T-helper 2 cell (primary cell): Measurements from ENCODE around the gene TMEM140.

Experiments
- DNase-seq, 5 experiments: peaks; one replicate each; pipeline versions ENCODE4 v3.0.0 to v3.0.0-alpha.2; 2012 to 2022

TMEM140 gene

DNA sequence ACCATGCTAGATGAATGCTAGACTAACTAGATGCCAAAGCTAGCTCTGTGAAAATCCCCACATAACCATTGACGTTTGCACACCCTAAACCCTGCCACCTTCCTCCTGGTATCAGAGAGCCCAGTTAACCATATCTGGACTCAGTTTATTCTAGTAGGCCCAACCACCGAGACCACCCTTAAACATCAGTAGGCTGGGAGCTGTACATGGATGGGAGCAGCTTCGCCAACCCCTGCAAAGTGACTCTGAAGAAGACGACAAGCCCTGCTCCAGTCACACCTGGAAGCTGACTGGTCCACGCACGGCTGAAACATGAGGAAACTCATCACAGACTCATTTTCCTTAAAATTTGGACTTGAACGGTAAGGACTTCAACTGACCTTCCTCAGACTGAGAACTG lies 27.1 kb downstream of the TMEM140 start:
- no peak for DNase-seq

GRCh38 chr7:135175931-135176330 lies 28.1 kb downstream of the TMEM140 start:
- no peak for DNase-seq

DNA sequence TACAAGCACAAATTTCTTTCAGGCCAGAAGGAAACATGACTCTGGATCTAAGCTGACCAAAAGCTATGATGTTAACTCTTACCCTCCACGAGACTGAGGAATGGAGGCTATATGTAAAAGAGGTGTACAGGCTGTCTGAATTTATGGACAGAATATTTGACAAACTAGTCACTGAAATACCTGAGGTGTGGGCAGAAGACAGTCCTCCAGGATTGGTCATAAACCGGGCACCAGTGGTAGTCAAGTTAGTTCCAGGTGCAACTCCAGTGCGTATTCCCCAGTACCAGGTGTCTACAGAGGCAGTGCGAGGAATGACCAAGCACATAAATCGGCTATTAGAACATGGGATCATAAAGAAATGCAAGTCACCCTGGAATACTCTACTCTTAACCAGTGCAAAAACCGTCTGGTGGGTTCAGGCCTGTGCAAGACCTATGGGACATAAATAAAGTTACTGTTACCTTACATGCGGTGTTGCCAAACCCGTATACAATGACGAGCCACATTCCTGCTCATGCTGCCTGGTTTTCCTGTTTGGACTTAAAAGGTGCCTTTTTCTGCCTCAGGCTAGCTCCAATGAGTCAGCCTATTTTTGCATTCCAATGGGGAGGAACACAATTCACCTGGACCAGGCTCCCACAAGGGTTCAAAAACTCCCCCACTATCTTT lies 29.3 kb downstream of the TMEM140 start:
- no peak for DNase-seq

DNA sequence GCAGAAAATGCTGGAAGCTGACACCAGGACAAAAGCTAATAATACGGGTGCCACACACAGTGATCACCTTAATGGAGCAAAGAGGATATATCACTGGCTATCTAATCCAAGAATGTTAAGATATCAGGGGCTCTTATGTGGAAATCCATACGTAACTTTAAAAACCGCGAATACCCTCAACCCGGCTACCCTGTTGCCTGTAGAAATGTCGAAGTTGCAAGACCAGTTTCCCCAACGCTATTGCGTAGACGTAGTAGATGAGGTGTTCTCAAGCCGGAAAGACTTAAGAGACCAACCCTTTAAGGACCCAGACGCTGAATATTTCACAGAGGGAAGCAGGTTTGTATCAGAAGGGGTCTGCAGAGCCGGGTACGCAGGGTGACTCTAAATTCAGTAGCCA lies 30.5 kb downstream of the TMEM140 start:
- no peak for DNase-seq

GRCh38 chr7:135179321-135179925 lies 31.6 kb downstream of the TMEM140 start:
- DNase-seq = no peak

GRCh38 chr7:135180122-135180521 lies 32.2 kb downstream of the TMEM140 start:
- no peak for DNase-seq

GRCh38 chr7:135181261-135181928 lies 33.5 kb downstream of the TMEM140 start:
- no peak for DNase-seq

DNA sequence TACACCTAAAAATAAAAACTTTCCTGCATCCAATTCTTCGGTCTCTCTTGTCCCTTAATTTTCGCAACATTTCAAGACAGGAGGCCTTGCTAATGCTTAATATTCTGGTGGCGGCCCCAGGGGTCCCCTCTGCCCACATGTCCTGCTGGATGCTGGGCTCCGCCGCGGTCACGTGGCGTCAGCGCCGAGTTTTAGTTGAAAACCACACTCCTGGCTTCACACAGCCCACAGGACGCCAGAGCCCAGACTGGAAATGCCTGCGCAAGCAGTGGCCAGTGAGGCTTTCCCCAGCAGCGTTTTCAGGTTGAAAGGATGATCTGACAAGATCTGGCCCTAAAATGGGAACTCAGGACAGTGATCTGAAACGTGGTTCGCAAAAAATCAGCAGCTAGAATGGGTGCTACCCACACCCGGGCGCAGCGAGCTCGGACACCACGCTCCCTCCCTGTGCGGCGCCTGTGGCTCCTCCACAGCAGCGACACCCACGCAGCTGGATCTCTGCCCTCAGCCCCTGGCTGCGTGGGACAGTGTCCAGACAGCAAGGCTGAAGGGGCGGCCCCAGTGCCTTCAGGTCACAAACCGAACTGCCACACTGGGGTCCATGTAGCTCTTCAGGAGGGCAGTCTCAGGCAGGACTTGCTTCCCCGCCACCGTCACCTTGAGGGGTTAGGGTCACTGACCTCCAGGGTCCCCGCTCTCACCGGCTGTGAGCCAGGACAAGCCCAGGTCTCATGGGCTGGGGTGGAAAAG lies 34.2 kb downstream of the TMEM140 start:
- DNase-seq = no peak

- no peak for DNase-seq
Observed at GRCh38 chr7:135183478-135183877, 35.6 kb downstream of the TMEM140 start.

DNA sequence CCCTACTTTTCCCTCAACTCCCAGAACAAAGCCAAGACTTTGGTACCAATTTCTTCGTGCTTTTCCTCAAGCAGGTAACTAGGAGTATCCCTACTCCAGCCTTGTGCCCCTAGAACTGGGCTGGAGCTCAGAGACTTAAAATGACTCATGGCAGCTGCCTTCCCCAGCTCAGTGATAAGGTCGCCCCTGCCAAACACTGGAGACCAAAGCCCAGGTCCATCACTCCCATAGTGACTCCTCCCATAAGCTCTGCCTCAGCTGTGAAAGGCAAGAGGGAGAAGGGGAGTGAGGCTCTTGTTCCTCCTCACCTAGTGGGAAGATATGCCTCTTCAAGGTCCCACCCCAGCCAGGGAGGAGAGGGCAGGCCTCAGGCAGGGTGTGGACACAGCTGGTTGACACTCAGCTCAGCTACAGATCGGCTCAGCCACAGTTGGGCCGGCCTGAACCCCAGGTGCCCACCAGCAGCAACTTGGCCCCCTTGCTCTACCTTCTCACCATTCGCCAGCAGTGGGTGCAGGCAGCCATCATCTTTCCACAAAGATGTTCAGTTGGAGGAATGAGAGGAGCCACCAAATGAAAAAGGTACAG lies 36.5 kb downstream of the TMEM140 start:
- DNase-seq = no peak

DNA sequence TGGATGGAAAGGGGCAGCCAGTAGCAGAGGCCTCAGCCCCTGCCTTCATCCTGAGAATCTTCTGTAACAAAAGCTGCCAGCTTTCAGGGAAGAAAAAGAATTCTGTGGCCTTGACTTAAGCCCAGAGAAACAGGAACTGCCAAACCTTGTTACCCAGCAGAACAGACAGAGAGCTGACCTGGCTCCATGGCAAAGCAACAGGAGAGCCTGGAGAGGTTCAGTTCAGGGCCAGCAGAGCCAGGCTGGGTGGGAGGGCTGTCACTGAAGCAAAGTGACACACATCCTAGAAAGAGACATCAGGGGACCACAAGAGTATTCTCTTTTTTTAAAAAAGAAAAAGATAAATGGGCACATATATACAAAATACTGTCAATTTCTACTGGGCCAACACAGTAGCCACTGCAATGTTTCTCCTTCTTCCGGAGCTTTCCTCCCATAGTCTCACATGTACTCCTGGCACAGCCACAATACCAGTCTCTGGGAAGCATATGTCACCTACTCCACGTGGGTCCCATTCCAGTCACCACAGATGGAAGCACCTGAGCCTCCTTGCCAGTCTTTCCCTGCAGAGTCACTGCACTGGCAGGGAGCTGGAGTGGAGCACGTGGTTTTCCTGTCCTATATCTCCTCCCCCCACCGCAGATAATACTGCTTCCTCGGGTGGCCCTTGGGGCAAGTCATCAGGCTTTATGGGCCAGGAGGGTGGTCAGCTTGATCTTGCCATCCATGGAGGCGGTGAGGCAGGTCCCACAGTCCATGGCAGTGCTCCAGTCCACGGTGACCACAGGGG lies 37.8 kb downstream of the TMEM140 start:
- no peak for DNase-seq

DNA sequence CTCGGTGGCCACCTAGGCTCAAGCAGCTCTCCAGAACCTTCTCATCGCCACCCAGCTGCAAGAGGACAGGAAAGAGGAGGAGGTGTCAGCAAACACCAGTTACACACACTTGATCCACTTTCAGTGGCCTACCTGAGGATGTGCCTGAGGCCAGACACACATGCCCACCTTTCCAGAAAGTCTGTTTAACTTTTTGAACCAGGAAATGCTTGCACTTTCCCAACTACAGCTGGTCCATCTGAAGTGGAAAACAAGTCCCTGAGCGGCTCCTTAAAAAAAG lies 38.3 kb downstream of the TMEM140 start:
- DNase-seq = no peak

DNA sequence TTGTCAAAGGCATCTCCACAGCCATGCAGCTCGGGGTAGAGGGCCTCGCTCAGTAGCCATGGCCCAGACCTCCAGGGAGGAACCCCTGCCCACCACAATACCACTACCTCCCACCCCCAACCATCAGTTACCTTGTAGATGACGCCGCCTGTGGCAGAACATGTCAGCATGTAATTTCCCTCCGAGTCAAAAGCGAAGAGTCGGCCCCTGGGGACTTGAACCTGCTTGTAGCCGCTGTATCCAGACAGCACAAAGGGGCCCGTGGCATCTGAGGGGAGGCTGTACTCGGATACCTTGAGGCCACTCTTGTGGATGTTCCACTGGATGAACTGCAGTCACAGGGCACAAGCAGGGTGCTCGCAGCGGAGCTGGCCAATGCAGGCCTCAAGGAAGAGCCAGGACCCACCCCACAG lies 39.0 kb downstream of the TMEM140 start:
- peak in 1 of 5 experiments; percentile 15 for DNase-seq

DNA sequence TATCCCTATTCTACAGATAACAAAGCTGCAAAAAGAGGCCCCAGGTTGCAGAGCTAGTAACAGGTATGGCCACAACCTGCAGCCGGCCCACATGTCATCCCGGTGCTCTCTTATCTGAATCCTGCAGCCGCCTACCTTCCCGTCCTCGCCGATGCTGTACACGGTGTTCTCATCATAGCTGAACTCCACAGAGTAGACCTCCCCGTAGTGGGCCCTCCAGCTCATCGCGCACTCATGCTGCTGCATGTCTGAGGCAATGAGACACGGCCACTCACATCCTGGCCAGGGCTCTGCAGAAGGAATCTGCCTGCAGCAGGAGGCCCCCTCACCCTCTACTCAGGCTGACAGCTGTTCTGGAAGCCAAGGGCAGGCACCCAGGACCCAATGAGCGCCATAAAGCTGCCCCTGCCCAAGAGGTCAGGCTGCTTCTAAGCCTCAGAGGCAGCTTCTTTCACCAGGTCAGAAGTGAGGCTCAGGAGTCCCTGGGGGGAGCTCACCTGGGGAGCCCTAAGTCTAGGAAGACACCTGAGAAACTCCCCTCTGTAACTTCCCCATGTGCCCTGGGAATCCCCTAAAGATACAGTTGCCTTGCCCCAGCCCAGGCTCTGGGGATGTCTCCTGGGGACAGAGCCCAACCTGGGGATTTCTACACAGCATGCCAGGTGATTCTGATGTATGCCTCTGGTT lies 40.6 kb downstream of the TMEM140 start:
- no peak for DNase-seq

- DNase-seq = no peak
Observed at GRCh38 chr7:135189221-135189662, 41.4 kb downstream of the TMEM140 start.

- no peak for DNase-seq
Observed at GRCh38 chr7:135189961-135190360, 42.1 kb downstream of the TMEM140 start.

- no peak for DNase-seq
Observed at GRCh38 chr7:135190703-135191102, 42.8 kb downstream of the TMEM140 start.

DNA sequence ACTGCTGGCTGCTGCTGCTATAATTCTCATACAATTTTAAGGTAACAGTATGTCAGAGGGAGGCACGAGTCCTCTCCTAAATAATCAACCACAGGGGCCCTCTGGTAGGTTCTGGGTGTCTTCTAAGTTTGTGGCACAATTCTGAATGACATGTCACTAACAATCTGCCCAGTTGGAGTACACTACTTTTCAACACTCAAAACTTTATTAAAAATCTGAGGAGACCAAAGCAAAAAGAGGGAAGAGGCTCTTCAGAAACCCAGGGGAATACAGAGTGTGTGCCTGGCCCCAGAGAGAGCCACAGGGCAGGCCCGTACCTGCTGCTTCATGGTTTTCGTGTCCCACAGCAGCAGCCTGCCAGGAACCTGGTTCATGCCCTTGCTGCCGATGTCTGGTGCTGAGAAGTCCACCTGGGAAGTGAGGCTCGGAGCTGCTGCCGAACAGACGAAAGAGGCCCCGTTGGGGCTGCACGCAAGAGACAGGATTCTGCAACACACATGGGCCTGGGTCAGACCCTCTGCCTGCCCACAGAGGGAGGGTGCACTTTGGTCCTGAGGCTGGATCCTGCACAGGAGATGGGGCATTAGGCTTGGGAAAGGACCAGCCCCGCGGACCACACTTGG lies 45.2 kb downstream of the TMEM140 start:
- DNase-seq = no peak

DNA sequence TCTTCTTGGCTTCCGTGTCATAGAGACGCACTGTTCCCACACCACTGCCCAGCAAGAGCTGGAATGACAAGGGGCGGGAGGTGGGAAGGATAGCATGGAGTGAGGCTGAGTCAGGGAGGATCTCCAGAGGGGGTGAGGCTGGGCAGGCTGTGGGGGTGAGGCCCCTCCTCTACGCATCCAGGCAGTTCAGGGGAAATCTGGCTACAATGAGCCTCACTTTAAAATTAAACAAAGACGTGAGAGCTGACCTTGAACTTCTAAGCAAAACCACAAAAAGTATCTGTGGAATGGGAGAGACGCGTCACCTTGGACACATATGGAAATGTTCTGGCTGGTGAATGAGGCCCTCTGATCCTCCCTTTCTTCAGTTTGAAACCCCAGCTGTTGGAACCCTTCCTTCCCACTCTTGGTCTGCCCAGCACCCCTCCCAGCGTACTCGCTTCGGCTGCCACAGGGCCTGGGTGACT lies 45.8 kb downstream of the TMEM140 start:
- DNase-seq = no peak

DNA sequence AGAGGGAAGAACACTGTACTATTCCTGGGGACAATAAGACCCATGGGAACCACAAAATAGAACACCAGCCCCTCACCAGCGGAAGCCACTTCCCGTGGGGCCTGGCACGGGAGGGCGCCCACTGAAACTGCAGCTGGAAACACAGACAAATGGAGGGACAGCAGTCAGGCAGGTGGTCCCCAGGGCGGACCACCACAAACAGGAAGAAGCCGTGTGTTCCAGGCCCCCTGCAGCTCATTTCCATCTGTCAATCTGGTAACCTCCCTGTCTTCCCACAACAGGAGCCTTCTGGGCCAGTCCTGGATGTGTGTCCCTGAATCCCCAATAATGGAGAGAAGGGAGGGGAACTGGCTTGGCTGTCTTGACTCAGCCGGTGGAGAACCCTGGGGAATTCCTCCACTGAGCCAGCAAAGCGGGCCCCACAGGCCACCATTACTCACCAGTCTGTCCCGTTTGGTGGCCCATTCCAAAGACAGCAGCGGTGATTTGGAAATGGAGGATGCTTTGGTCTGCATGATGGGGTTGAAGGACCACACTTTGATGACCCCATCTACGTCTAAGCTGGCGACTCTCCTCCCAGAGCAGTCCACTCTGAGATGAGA lies 46.7 kb downstream of the TMEM140 start:
- no peak for DNase-seq

- no peak for DNase-seq
Observed at GRCh38 chr7:135195156-135195555, 47.3 kb downstream of the TMEM140 start.
